CMK (cell line): ENCODE data around the gene SIGLEC10.

Source experiments
- DNase-seq: peaks from one replicate; pipeline ENCODE4 v3.0.0-alpha.2; 2010; ENCODE audit warnings: low read depth

Gene SIGLEC10

GRCh38 chr19:51394050-51394836 is 23.2 kb downstream of the SIGLEC10 start:
- peak; percentile 99 for DNase-seq

- no peak for DNase-seq
These were observed 24.7 kb downstream of the SIGLEC10 start for GRCh38 chr19:51392701-51393100.

GRCh38 chr19:51391073-51391611 is 26.3 kb downstream of the SIGLEC10 start:
- DNase-seq: no peak

GRCh38 chr19:51389143-51389542 is 28.3 kb downstream of the SIGLEC10 start:
- DNase-seq: no peak

GRCh38 chr19:51387924-51388389 is 29.5 kb downstream of the SIGLEC10 start, which contains the start of gene LIM2:
TSS of gene LIM2 (minus strand) at chr19:51387974. CDS start at chr19:51387443, 531 bp downstream.
- no peak for DNase-seq

DNA sequence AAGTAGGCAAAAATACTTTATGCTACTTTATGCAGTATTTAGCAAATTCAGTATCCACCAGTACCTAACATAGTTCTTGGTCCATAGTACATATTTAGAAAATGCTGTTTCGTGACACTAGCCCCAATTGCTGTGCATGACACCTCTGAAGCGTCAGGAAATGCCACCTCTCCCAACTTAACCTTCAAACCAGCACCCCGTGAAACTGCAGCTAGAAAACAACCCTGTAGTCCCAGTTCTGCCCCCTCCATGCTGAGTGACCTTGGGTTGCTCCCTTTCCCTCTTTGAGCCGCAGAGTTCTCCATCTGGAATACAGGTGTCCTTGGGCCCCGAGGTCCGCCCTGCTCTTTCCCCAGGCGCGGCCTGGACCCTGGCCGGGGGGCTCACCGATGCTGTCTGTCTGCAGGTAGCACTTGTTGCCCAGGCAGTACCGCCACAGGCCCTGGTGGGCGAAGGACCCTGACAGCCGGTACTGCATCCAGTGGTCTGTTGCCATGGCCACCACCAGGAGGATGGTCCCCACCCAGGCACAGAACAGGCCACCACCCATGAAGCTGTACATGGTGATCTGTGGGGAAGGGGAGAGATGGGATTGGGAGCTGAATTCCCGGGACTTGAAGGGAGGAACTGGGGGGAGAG is 30.4 kb downstream of the SIGLEC10 start:
- DNase-seq: no peak

DNA sequence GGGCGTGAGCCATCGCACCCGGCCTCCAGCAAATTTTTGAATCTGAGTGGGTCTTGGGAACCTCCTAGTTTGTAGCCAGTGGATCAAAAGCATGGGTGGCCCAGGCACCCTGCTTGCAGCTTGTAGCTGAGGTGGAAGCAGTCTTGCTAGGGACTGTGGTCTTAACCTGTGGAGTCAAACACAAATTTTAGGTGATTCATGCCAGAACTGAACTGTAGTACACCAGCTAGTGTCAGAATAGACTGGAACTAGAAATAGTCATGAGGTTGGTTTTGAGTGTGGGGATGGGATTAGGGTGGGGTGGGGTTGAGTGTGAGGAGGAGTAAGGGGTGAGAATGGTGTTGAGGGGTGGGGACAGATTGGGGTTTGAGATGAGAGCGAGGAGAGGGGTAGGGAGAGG is 35.4 kb downstream of the SIGLEC10 start:
- DNase-seq: no peak

DNA sequence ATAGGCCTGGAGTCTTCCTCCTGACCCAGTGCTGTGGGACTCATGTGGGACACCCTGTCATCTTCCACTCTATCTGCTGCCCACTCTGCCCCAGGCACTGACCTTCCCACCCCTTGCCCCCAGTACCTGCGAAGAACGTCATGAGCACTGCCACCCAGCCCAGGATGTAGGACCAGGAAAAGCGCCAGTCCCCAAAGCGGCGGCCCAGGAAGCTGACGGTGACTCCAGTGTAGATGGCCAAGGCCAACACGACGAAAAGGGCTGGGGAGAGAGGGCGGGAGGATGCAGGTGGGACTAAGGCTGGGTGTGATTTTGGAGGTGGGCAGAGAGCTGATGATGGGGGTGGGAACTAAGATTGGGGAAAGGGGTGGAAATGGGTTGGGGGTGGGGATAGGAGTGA is 37.1 kb downstream of the SIGLEC10 start:
- DNase-seq: no peak

DNA sequence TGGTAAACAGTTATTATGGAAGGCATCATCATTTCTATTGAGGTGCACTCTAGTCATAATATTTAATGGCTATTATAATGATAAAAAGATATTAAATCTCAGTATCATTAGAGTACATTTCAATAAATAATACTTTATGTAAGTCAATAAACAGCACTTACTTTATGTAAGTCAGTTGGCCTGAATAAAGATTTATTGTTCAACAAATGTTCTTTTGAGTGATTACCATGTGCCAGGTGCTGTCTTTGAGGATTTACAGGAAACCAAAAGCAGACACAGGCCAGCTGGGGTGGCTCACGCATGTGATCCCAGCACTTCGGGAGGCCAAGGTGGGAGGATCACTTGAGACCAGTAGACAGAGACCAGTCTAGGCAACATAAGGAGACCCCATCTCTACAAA is 40.0 kb downstream of the SIGLEC10 start:
- no peak for DNase-seq

- no peak for DNase-seq
These were observed 41.8 kb downstream of the SIGLEC10 start for GRCh38 chr19:51375504-51376221.

DNA sequence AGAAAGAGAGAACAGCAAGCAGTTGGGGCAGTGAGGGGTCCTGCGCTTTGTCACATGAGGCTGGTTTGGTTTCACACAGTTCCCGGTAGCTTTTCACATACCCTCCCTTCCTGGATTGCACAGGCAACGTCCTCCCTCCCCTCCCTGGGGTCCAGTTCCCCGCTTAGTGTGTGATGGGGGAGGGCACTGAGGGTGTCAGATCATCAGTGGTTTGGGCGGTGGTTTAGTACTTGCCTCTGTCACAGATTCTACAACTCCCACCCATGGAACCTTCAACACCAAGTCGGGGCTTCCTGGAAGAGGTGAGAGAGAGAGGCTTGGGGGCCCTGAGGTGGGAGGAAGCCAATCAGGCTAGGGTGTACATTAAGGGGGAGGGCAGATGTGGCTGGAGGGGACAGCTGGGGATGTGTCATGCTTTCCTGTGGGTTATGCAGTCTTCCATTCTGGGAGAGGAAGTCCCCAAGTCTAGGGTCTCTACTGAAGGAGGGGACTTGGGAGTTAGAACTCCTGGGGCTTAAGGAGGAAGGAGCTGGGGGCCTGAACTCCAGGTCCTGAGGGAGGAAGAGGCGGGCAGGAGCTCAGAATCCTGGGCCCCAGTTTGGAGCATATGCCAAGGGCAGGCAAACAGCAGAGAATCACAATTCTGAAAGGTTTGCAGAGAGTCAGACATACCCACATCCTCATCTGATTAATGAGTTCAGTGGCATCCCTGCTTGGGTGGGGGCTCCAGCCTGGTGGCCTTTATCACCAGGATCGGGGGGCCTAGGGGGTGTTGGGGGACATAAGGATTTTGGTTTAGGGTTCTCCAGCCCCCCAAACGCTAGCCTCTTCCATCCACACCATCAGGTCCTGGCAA is 44.6 kb downstream of the SIGLEC10 start, which contains the start of gene NKG7:
Gene NKG7, minus strand, starts transcription at position 6 of the 856 bp plus-strand sequence. CDS start 119 bp downstream, outside the sequence.
- DNase-seq: peak; percentile 92

GRCh38 chr19:51372021-51372648 is 45.3 kb downstream of the SIGLEC10 start:
- no peak for DNase-seq

GRCh38 chr19:51371186-51371690 is 46.2 kb downstream of the SIGLEC10 start:
- DNase-seq: no peak

GRCh38 chr19:51370230-51370629 is 47.2 kb downstream of the SIGLEC10 start:
- DNase-seq: no peak

- peak; percentile 48 for DNase-seq
These were observed 48.8 kb downstream of the SIGLEC10 start, which contains the start of gene CLDND2 for GRCh38 chr19:51368366-51369282. TSS of gene CLDND2 (minus strand) at chr19:51369003. CDS start at chr19:51368577, 426 bp downstream.

DNA sequence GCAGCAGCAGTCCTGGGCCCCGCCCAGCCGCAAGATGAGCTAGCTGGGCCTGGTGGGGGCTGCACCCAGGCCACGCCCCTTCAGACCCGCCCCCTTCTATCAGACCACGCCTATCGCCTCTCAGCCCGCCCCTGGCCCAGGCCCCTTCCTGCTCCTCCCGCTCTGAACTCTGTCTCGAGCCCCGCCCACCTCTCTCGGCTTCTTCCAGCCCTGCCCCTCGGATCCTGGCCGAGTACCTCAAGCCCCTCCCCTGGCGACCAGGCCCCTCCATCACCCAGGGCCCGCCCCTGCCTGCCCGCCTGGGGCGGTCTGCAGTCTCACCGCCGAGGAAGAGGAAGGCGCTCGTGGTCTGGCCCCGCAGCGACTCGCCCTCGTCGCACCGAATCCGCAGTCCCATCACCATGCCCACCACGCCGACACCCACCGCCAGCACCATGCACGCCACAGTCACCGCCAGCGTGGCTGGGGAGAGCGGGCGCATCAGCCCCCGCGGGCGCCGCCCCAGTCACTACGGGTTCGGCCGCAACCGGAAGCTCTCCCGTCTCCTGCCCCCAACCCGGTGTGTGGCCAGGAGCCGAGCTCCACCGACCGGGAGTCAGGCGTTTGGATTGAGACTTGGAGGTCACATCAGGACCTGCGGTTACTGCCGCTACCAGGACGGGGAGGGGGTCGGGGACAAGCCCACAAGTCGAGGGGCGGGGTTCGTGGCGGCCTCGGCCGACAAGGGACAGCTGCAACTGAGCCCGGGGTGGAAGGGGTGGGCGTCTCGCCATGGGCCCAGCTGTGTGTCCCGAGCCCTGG is 49.7 kb downstream of the SIGLEC10 start:
- DNase-seq: peak; percentile 100

DNA sequence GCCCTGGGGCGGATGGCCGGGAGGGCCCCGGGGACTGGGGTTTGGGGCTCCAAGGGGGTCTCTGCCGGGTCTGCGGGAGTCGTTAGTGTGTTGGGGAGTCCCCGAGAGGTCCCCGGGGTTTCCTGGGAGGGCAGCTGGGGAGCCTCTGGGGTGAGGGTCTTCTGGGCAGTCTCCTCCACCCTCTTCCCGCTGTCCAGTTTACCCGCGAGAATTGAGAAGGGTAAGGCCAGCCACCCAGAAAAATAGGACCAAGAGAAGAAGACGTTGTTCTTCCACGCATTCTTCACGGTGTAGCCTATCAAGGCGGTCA is 50.2 kb downstream of the SIGLEC10 start:
- DNase-seq: no peak

DNA sequence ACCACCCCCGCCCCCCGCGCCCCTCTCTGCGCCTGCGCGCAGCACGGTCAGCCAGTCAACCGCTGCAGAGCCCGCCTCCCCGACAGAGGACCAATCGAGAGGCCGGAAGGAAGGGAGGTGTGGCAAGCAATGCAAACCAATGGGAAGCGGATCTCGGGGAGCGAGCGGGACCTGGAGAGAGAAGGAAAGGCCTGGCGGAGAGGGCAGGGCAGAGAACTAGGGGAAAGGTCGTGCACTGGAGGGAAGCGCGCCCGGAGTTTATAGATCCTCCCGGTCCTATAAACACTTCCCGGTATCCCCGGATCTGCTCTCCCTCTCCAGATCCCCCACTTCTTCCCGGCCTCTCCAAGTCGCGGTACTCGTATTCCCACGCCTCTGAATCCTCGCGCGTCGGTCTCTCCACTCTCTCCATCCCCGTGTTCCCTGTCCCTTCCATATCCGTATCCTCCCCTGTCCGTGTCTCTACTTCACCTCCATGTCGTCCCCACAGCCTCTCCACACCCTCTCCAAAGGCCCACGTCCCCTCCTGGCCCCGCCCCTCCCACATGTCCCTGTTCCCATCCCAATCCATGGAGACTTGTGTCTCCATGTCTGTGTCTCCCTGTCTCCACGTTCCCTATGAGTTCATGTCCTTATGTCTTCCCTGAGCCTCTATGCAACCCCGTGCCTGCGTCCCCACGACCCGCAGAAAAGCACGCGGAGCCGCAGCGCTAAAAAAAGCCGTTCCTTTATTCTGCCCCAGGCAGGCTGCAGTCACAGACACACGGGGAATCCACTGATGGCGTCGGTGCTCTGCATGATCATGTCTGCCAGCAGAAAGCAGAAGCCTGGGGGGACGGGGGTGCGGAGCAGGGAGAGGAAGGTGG is 50.8 kb downstream of the SIGLEC10 start:
- DNase-seq: peak; percentile 97
